WTC11 (cell line): ENCODE measurements around the gene AGAP1. TPM values are rescaled to one million over a fixed set of nuclear protein-coding genes. Genes with fewer than 3 reads are reported as not detected.

Experiments
- AFF4 ChIP-seq: sonication (generic); formaldehyde crosslinking; IDR thresholded peaks from 2 replicates; pipeline ENCODE4 v1.8.1; 2023; ENCODE audit warnings: mild to moderate bottlenecking, missing genetic modification reagents, borderline replicate concordance
- ARID4B ChIP-seq: sonication (generic); formaldehyde crosslinking; IDR thresholded peaks from 2 replicates; pipeline ENCODE4 v1.8.0; 2023; ENCODE audit warnings: missing genetic modification reagents, mild to moderate bottlenecking, borderline replicate concordance
- ATF1 ChIP-seq: sonication (generic); formaldehyde crosslinking; IDR thresholded peaks from 2 replicates; pipeline ENCODE4 v1.8.1; 2023; ENCODE audit warnings: mild to moderate bottlenecking, moderate library complexity, missing genetic modification reagents
- ATF3 ChIP-seq: sonication (generic); formaldehyde crosslinking; conservative IDR thresholded peaks from 2 replicates; pipeline ENCODE4 v1.8.1; 2022; ENCODE audit warnings: mild to moderate bottlenecking, missing genetic modification reagents
- E2F1 ChIP-seq: sonication (generic); formaldehyde crosslinking; IDR thresholded peaks from 2 replicates; pipeline ENCODE4 v1.8.0; 2022; ENCODE audit warnings: mild to moderate bottlenecking, missing genetic modification reagents
- FOXP4 ChIP-seq: sonication (generic); formaldehyde crosslinking; IDR thresholded peaks from 2 replicates; pipeline ENCODE4 v1.8.0; 2022; ENCODE audit warnings: mild to moderate bottlenecking, missing genetic modification reagents
- GRHL2 ChIP-seq: fragments of 250-450 bp; sonication (Bioruptor Pico); IDR thresholded peaks from 2 replicates; pipeline ENCODE4 v1.8.0; 2022; ENCODE audit warnings: mild to moderate bottlenecking, moderate library complexity; ENCODE audit not compliant: insufficient replicate concordance, severe bottlenecking
- IRF1 ChIP-seq: sonication (generic); formaldehyde crosslinking; IDR thresholded peaks from 2 replicates; pipeline ENCODE4 v1.8.0; 2023; ENCODE audit warnings: missing genetic modification reagents
- KAT7 ChIP-seq: sonication (generic); formaldehyde crosslinking; IDR thresholded peaks from 2 replicates; pipeline ENCODE4 v1.8.1; 2023; ENCODE audit warnings: missing genetic modification reagents, mild to moderate bottlenecking, borderline replicate concordance
- MXD4 ChIP-seq: fragments of 250-450 bp; sonication (Bioruptor Pico); IDR thresholded peaks from 2 replicates; pipeline ENCODE4 v1.8.0; 2021; ENCODE audit warnings: mild to moderate bottlenecking, moderate library complexity, borderline replicate concordance
- MYBL2 ChIP-seq: sonication (generic); formaldehyde crosslinking; IDR thresholded peaks from 2 replicates; pipeline ENCODE4 v1.8.1; 2023; ENCODE audit warnings: mild to moderate bottlenecking, moderate library complexity, missing genetic modification reagents
- NFATC4 ChIP-seq: fragments of 250-450 bp; sonication (Bioruptor Pico); IDR thresholded peaks from 2 replicates; pipeline ENCODE4 v1.9.0; 2021; ENCODE audit warnings: mild to moderate bottlenecking
- NFYB ChIP-seq: sonication (generic); formaldehyde crosslinking; conservative IDR thresholded peaks from 2 replicates; pipeline ENCODE4 v1.8.0; 2022; ENCODE audit warnings: low read depth, missing genetic modification reagents
- PRRX2 ChIP-seq: fragments of 250-450 bp; sonication (Bioruptor Pico); IDR thresholded peaks from 2 replicates; pipeline ENCODE4 v1.8.0; 2021; ENCODE audit warnings: mild to moderate bottlenecking
- RORB ChIP-seq: fragments of 250-450 bp; sonication (Bioruptor Pico); IDR thresholded peaks from 2 replicates; pipeline ENCODE4 v1.9.0; 2021; ENCODE audit warnings: mild to moderate bottlenecking
- SP1 ChIP-seq: sonication (generic); formaldehyde crosslinking; conservative IDR thresholded peaks from 2 replicates; pipeline ENCODE4 v1.8.1; 2022; ENCODE audit warnings: missing genetic modification reagents
- ZNF416 ChIP-seq: fragments of 250-450 bp; sonication (Bioruptor Pico); IDR thresholded peaks from 2 replicates; pipeline ENCODE4 v1.9.0; 2021; ENCODE audit warnings: mild to moderate bottlenecking, inconsistent platforms
- ZNF512 ChIP-seq: sonication (generic); formaldehyde crosslinking; IDR thresholded peaks from 2 replicates; pipeline ENCODE4 v1.8.1; 2022; ENCODE audit warnings: missing genetic modification reagents, borderline replicate concordance
- ZNF532 ChIP-seq: fragments of 250-450 bp; sonication (Bioruptor Pico); IDR thresholded peaks from 2 replicates; pipeline ENCODE4 v1.9.0; 2021; ENCODE audit warnings: mild to moderate bottlenecking, borderline replicate concordance
- total RNA-seq: library from RNA; stranded (reverse); gene quantifications from 3 replicates; pipeline ENCODE4 v1.2.3, GENCODE V29; 2021

The AGAP1 gene
- total RNA-seq, 1 experiment from 2014 or later: 49.3 TPM

- no peak for TF ChIP-seq MYBL2 (CRISPR knock-in tag)
- TF ChIP-seq SP1 (CRISPR knock-in tag): no peak
- no peak for TF ChIP-seq ARID4B (CRISPR knock-in tag)
- no peak for TF ChIP-seq ZNF512 (CRISPR knock-in tag)
- no peak for TF ChIP-seq MXD4
- TF ChIP-seq ZNF416 (CRISPR knock-in tag): no peak
- TF ChIP-seq NFYB (CRISPR knock-in tag): no peak
- TF ChIP-seq ZNF532 (CRISPR knock-in tag): no peak
- no peak for TF ChIP-seq KAT7 (CRISPR knock-in tag)
- no peak for TF ChIP-seq NFATC4 (CRISPR knock-in tag)
- no peak for TF ChIP-seq GRHL2
- no peak for TF ChIP-seq PRRX2 (CRISPR knock-in tag)
- TF ChIP-seq ATF1 (CRISPR knock-in tag): no peak
- TF ChIP-seq E2F1 (CRISPR knock-in tag): peak; percentile 66; the same call in 1 of the 2 replicates
- no peak for TF ChIP-seq AFF4 (CRISPR knock-in tag)
- TF ChIP-seq FOXP4 (CRISPR knock-in tag): peak; percentile 89
- no peak for TF ChIP-seq IRF1 (CRISPR knock-in tag)
- no peak for TF ChIP-seq RORB (CRISPR knock-in tag)
- TF ChIP-seq ATF3 (CRISPR knock-in tag): no peak
These were observed 669.8 kb downstream of the AGAP1 start (continued) for GRCh38 chr2:236163471-236164200.
